GM19099 (cell line): ENCODE results near the gene UGT2B28.
"Not testable (repeated sequence)": the region's sequence is repeated elsewhere in the genome, so short reads cannot be mapped to it uniquely, and the experiment has no call there.

ENCODE experiments used
- POLR2A ChIP-seq: IDR thresholded peaks from 3 replicates; pipeline ENCODE4 v1.6.1; 2011; ENCODE audit warnings: low read depth; ENCODE audit not compliant: insufficient read length; ENCODE audit errors: extremely low read depth

Gene UGT2B28

GRCh38 chr4:69280081-69280480 lies at the start of gene UGT2B28:
TSS of gene UGT2B28 (plus strand) at chr4:69280475. CDS start at chr4:69280501, 26 bp downstream.
- TF ChIP-seq POLR2A: not testable (repeated sequence)

DNA sequence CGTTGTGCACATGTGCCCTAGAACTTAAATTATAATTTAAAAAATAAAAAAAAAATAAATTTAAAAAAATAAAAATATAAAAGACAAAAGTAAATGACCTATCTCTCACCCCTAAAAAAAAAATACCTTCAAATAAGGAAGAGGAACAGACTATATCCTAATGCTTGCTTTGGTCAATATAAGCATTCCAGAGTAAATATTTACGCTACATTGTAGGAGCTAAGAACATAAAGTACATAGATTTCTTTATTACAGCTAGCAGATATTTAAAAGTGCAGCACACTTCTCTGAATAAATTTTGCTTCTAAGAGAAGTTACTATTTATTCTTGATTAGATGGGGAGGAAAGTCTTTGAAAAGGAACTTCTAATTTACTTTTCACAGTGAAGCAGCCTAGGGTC lies 41.2 kb upstream of the UGT2B28 start:
- no peak for TF ChIP-seq POLR2A

DNA sequence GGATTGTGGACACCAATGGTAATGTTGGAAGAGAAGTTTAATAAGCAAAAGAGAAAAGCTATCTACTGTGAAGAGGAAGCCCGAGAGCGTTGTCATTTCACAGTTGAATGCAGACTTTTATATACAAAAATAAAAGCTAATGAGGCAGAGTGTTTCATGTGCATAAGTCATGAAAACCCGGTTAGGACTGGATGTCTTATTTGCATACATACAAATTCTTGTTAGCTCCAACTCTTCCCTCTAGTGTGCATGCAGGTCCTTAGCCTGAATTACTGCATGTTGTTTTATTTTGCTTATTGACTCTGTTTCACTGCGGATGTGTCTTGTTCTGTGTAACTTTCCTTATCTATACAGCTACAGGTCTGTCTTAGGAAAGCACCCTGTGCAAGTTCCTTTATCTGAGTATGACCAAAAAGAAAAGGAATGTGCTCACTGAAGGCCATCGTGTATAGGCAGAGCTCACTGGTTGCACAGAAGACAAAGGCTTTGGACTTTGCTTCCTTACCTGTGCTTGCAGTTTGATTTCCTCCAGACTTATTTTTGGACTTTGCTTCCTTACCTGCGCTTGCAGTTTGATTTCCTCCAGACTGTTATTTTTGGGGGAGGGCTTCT lies 40.6 kb upstream of the UGT2B28 start:
- TF ChIP-seq POLR2A: no peak

DNA sequence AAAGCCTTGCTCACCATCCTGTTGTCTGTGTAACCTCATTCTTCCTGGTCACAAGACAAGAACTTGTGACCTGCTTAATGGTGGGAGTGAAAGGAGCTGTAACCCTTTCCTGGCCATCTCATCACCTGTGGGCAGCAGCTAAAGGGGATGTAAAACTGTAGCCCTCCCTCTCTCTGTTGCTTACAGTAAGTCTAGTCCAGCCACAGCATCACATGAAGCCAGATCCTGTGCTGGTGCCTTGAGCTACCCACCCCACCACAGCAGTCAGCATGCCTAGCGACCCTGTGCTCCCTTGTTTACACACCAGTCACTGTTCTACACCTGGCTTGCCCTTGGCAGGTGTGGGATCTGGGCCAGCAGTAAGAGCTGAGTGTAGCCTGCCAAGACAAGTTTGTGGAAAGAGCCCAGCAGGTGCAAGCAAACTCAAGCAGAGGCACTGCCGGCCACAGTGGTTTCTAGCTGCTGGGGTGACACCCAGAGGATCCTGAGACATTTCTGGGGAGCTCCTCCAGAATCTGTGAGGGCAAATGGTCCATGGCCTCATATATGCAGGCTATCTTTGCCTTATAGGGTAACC lies 41.0 kb downstream of the UGT2B28 start:
- no peak for TF ChIP-seq POLR2A

- no peak for TF ChIP-seq POLR2A
These were observed 41.8 kb downstream of the UGT2B28 start for GRCh38 chr4:69322055-69322454.

DNA sequence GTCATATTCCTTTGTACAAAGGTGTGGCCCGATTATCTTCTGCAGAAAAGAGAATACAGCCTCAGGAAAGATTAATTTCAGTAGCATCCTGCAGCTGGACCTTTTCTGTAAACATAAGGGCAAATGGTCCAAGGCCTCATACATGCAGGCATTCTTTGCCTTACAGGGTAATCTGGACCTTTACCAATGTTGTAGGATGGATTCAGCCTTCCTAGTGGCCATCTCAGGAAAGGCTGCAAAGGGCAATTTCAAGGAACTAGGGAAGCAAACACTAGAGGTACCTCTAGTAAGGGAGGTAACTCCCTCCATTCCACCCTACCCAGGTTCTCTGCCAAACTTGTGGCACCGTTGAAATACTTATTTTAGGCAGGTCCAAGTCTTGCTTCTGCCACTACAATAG lies 43.0 kb downstream of the UGT2B28 start:
- TF ChIP-seq POLR2A: no peak

DNA sequence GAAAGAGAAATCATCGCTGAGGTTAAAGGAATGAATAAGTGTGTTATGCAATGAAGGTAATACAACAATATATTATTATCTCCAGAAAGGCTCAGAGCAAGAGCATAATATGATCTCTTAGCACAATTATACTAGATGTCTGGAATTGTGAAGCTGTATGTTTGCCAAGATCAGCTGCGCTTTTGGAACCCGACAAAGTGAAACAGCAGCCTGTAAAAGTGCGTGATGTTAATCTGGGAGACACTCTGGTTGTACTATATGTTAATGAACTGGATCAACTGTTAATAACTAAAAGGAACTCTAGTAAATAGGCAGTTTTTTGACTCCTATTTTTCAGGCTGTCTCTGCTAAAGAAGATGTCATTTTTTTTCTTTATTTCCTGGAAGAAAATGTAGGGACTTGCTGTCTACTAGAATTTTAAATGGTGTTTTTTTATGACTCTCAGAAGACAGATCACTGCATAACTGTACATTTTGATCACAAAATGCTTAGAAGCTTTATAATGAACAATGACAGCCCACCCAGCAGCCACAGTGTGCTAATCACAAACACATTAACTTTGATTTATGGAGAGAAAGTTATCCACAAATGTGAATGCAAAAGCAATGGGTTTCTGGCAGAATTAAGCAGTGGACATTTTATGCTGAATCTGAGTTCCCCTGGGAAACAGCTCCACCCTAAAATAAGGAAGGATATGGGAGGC lies 50.2 kb downstream of the UGT2B28 start:
- TF ChIP-seq POLR2A: no peak
